GM19193 (cell line): Measurements from ENCODE around the gene TEKTIP1.

Experiments used
- POLR2A ChIP-seq: IDR thresholded peaks from 4 replicates; pipeline ENCODE4 v1.6.1; 2011; ENCODE audit not compliant: insufficient read depth, insufficient read length; ENCODE audit errors: extremely low read depth

TEKTIP1 gene

DNA sequence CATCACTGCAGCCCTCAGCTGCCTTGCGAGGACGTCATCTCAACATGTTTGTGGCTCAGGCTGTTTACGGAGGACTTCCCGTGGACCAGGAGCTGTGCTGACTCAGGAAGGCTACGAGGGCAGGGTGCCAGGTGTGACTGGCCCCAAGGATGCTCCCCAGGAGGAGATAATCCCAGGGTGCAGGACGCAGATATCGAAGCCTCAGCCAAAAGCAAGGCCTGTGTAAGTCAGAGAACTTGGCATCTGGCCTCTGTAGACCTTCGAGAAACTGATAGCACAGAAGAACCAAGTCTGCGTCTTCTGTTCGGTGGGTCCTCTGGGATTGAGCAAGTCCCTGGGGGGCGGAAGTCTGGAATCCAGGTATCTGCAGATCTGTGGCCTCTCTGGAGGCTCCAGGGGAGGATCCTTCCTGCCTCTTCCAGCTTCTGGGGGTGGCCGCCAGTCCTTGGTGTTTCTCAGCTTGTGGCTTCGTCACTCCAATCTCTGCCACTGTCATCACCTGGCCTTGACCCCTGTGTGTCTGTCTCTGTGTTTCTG lies 35.9 kb upstream of the TEKTIP1 start:
- TF ChIP-seq POLR2A = no peak

DNA sequence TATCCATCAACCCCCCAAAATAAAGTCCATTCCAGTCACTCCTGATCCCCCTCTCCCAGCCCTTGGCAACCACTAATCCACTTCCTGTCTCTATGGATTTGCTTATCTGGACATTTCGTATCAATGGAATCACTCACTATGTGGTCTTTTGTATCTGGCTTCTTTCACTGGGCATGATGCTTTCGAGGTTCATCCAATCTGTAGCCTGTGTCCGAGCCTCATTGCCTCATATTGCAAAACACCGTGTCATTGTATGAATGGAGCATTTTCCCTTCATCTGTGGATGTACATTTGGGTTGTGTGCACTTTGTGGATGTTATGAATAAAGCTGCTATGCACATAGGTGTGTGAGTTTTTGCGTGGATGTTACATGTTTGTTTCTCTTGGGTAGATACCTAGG lies 34.2 kb upstream of the TEKTIP1 start:
- no peak for TF ChIP-seq POLR2A

DNA sequence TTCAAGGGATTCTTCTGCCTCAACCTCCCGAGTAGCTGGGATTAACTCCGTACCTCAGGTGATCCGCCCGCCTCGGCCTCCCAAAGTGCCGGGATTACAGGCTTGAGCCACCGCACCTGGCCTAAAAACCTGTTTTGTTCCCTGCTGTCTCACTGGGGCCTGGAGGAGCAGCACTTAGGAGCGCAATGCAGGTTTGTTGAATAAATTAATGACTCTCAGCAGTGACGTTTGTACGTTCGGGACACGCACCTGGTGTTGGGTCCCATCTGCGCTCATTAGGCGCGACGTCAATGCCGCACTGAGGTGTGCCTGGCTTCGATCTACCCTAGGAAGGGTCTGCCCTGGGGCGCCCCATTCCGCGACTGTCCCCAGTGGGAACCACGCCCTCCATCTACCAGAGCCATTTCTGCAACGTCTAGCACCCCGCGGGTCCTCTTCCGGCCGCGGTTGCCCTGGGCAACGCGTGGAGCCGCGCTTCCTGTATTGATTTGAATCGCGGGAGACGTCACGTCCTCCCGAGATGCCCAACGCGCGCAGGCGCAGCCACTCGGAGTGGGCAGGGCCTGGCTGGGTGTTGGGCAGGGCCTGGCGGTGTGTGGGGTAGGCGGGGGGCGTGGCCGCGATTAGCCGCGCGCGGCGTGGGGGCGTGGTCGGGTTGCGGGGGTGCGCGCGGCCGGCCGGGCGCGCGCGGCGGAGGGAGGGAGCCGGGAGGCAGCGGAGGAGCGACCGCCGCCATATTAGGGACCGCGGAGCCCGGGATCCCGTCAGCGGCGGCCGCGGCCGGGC lies 33.2 kb upstream of the TEKTIP1 start, which contains the start of gene FZR1:
Gene FZR1, plus strand, starts transcription at position 714 of the 786 bp plus-strand sequence. CDS start 16,679 bp downstream, outside the sequence.
- TF ChIP-seq POLR2A = peak; percentile 73

DNA sequence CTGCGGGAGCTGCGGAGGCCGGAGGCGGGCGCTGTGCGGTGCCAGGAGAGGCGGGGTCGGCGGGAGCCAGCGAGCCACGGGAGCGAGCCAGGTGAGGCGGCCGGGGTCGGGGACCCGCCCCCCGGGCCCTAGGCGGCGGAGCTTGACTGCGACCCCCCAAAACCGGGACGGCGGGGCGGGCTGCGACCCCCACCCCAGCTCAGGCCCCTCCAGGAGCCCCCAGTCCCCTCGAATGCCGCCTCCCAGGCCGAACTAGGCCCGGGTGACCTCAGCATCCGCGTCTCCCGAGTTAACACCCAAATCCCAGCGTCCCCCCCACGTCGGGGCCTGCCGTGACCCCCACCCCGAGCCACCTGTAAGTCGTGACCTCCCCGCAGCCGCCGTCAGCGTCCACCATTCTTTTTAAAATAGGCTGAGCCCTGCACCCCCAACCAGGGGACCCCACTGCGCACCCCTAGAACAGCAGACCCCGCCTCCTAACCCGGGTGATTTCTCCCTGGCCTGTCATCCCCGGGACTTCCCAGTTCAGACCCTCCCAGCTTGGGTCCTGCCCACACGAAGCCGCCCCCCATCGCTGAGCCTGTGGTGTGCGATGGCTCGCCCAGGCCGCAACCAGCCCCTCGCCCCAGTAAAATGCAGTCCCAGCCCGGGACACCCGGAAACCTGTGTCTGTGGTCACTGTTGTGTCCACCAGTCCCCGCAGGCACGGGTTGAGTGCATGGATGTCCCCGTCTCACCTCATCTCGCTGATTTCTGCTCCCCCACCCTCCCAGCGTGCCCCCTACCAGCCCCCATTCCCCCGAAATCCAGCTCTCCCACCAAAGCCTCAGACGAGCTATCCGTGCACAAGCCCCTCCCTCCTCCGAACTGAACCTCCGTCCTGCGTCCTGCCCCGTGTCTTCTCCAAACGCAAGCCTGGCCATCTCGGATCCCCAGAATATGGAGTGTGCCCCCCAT lies 32.3 kb upstream of the TEKTIP1 start:
- no peak for TF ChIP-seq POLR2A

GRCh38 chr19:3507371-3508120 lies 31.4 kb upstream of the TEKTIP1 start:
- no peak for TF ChIP-seq POLR2A

GRCh38 chr19:3508771-3509535 lies 30.0 kb upstream of the TEKTIP1 start:
- TF ChIP-seq POLR2A = no peak

DNA sequence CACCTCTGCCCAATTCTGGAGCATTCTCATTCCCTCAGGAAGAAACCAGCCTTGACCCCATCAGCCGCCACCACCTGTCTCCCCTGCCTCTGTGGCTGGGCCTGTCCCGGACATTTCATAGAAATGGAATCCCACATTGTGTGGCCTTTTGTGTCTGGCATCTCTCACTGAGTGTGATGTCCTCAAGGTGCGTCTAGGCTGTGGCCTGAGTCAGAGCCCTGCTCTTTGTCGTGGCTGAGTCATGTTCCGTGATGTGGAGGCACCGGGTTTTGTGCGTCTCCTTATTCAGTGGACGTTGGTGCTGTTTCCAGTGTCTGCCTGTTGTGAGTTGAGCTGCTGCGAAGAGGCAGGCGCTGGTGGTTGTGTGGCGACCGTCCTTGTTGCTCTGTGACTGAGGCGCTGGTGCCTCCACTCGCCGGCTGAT lies 29.4 kb upstream of the TEKTIP1 start:
- no peak for TF ChIP-seq POLR2A

GRCh38 chr19:3510727-3511126 lies 28.2 kb upstream of the TEKTIP1 start:
- TF ChIP-seq POLR2A = no peak

DNA sequence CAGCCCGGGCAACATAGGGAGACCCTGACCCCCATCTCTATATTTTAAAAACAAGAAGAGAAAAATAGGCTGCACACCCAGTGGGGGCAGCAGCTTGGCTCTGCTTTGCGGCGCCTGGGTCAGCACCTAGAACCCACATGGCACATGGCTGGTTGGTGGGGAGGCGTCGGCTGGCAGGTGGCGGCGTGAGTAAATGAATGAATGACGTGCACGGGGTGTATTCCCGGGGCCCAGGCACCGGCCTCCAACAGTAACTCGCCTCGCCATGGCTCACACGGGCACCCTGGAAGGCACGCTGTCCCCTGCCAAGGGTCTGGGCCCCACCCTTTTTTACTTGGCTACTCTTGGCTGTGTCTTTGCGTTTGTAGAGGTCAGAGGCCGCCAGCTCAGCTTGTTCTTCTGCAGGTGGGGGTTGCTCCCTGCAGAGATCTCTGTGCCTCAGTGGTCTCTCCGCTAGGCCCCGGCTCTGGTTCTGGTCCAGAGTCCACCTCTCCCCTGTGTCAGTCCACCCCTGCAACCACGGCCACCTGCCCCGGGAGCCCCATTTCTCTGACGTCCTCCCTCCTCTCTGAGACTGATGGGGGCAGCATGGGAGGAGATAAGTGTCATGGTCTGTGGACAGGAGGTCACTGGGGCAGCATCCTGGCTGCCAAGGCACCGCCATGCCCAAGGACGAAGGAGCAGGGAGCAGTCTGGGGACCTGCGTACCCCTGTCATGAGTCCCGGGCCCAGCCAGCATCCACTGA lies 27.3 kb upstream of the TEKTIP1 start:
- no peak for TF ChIP-seq POLR2A

- TF ChIP-seq POLR2A = no peak
Observed at GRCh38 chr19:3512562-3513228, 26.3 kb upstream of the TEKTIP1 start.

- TF ChIP-seq POLR2A = no peak
Observed at GRCh38 chr19:3513229-3514140, 25.5 kb upstream of the TEKTIP1 start.

DNA sequence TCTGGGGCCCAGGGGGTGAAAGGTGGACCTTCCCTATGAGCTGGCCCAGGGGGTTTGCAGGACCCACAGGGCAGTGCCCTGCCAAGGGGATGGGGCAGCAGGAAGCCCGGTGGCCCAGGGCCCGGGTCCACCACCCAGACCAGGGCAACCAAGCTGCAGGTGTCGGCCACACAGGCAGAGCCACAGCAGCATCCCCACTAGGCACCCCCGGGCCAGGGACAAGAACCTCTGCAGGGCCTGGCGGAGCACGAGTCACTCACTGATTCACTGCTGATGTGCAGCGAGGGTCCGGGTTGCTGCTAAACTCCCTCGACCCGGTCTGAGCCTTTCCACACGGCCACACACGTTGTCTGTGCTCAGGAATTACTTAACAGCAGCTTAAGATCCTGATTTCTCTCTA lies 24.0 kb upstream of the TEKTIP1 start:
- TF ChIP-seq POLR2A = no peak

DNA sequence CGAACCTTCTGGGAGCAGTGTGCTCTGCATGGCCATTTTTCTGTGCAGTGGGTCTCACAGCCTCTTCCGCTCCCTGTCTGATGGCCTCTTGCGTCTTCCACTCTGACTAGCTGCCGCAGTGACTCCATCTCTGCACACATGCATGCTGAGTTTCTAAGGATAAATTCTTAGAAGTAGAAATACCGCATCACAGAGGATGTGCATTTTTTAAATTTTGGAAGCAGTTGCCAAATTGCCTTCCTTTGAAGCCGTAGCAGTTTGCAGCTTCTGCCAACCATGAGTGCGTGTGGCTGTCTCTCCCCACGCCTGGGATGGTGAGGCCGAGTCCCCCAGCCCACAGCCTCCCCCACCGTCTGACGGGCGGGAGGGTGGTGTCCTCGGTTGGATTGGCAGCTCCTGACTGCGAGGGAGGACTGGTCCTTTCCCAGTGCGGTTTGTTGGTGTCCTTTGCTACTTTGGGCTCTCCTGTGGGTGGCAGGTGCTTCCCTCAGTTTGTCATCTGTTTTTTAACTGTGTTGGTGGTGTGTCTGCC lies 23.0 kb upstream of the TEKTIP1 start:
- no peak for TF ChIP-seq POLR2A
